A549 (cell line): ENCODE measurements around the gene ZHX3.

ENCODE experiments used
- CBX2 ChIP-seq: fragments of 200-600 bp; sonication (generic); IDR thresholded peaks from 2 replicates; pipeline ENCODE4 v1.6.1; 2016; ENCODE audit warnings: low read depth, mild to moderate bottlenecking, borderline replicate concordance
- CEBPB ChIP-seq, 2 experiments: fragments of >200 bp in 1 of 2; sonication (Bioruptor Twin) in 1 of 2; formaldehyde crosslinking in 1 of 2; IDR thresholded peaks; 2 replicates each; pipeline ENCODE4 v1.6.1; 2012 to 2016
- HOXA7 ChIP-seq: fragments of 250-450 bp; sonication (Bioruptor Pico); IDR thresholded peaks from 2 replicates; pipeline ENCODE4 v1.5.0; 2020; ENCODE audit warnings: mild to moderate bottlenecking, moderate library complexity
- JUN ChIP-seq, 2 experiments: fragments of >200 bp; sonication (Bioruptor Twin); formaldehyde crosslinking; IDR thresholded peaks; 2 replicates in 1 of 2; 3 replicates in 1 of 2; pipeline ENCODE4 v1.6.1; 2016 to 2017
- KDM5A ChIP-seq: fragments of 200-600 bp; sonication (generic); IDR thresholded peaks from 2 replicates; pipeline ENCODE4 v1.6.1; 2016; ENCODE audit warnings: antibody characterized with exemption, mild to moderate bottlenecking
- POLR2A ChIP-seq: IDR thresholded peaks from 2 replicates; pipeline ENCODE4 v1.6.1; 2012; ENCODE audit warnings: mild to moderate bottlenecking, low read length
- RAD21 ChIP-seq, 2 experiments: fragments of >200 bp in 1 of 2; sonication (Bioruptor Twin) in 1 of 2; formaldehyde crosslinking in 1 of 2; IDR thresholded peaks in 1 of 2; conservative IDR thresholded peaks in 1 of 2; 2 replicates in 1 of 2; 3 replicates in 1 of 2; pipeline ENCODE4 v1.6.1; 2012 to 2018; ENCODE audit warnings: inconsistent platforms in 1 of 2
- SMC3 ChIP-seq: fragments of >200 bp; sonication (Bioruptor Twin); formaldehyde crosslinking; IDR thresholded peaks from 3 replicates; pipeline ENCODE4 v1.6.1; 2018; ENCODE audit warnings: inconsistent platforms
- TF ChIP-seq, protein P1 (sequence below): fragments of 200-600 bp; sonication (generic); IDR thresholded peaks from 2 replicates; pipeline ENCODE4 v1.6.1; 2016; ENCODE audit warnings: antibody characterized with exemption, mild to moderate bottlenecking, moderate library complexity
- TF ChIP-seq, protein P2 (sequence below): fragments of >200 bp; sonication (Bioruptor Twin); formaldehyde crosslinking; IDR thresholded peaks from 3 replicates; pipeline ENCODE4 v1.5.1; 2016
- TF ChIP-seq, protein P3 (sequence below): fragments of 150-350 bp; IDR thresholded peaks from 2 replicates; pipeline ENCODE4 v1.6.1; 2014; ENCODE audit warnings: low read depth, mild to moderate bottlenecking, low read length

DNA sequence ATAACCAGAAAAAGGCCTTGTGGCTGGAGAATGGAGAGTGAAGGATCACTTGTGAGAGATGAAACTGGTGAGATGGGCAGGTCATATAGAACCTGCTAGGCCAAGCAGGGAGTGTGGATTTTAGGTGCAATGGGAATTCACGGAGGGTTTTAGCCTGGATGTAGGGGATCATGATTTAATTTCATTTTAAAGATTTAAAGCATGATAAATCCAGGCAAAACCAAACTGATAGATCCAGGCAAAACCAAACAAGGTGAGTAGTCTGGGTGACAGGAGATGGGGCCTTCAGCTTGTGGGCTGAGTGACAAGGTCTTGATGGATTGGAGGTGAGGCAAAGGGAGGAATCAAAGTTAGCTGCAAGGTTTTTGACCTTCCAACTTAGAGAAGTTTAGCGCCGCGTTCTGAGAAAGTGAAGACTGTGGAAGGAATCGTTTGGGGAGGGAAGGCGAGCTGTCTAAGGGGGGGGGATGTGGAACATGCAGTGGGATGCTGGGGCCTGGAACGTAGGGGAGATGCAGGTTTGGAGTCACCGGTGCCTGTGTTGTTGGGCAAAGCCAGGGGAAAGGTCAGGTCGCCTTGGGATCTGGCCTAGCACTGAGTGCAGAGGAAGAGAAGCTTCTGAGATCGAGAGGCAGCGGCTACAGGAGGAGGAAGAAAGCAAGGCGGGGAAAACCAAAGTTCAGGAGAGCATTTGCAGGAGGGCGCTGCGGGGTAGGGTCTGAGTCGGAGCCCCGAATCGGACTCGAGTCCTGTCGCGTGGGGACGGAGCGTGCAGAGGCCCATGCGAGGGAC lies 181.4 kb downstream of the ZHX3 start:
- no peak for TF ChIP-seq SMC3
- TF ChIP-seq JUN (IDR thresholded peaks at IDR 0.05) = no peak
- TF ChIP-seq, protein P1, sequence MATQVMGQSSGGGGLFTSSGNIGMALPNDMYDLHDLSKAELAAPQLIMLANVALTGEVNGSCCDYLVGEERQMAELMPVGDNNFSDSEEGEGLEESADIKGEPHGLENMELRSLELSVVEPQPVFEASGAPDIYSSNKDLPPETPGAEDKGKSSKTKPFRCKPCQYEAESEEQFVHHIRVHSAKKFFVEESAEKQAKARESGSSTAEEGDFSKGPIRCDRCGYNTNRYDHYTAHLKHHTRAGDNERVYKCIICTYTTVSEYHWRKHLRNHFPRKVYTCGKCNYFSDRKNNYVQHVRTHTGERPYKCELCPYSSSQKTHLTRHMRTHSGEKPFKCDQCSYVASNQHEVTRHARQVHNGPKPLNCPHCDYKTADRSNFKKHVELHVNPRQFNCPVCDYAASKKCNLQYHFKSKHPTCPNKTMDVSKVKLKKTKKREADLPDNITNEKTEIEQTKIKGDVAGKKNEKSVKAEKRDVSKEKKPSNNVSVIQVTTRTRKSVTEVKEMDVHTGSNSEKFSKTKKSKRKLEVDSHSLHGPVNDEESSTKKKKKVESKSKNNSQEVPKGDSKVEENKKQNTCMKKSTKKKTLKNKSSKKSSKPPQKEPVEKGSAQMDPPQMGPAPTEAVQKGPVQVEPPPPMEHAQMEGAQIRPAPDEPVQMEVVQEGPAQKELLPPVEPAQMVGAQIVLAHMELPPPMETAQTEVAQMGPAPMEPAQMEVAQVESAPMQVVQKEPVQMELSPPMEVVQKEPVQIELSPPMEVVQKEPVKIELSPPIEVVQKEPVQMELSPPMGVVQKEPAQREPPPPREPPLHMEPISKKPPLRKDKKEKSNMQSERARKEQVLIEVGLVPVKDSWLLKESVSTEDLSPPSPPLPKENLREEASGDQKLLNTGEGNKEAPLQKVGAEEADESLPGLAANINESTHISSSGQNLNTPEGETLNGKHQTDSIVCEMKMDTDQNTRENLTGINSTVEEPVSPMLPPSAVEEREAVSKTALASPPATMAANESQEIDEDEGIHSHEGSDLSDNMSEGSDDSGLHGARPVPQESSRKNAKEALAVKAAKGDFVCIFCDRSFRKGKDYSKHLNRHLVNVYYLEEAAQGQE = no peak
- no peak for TF ChIP-seq POLR2A
- TF ChIP-seq, protein P2, sequence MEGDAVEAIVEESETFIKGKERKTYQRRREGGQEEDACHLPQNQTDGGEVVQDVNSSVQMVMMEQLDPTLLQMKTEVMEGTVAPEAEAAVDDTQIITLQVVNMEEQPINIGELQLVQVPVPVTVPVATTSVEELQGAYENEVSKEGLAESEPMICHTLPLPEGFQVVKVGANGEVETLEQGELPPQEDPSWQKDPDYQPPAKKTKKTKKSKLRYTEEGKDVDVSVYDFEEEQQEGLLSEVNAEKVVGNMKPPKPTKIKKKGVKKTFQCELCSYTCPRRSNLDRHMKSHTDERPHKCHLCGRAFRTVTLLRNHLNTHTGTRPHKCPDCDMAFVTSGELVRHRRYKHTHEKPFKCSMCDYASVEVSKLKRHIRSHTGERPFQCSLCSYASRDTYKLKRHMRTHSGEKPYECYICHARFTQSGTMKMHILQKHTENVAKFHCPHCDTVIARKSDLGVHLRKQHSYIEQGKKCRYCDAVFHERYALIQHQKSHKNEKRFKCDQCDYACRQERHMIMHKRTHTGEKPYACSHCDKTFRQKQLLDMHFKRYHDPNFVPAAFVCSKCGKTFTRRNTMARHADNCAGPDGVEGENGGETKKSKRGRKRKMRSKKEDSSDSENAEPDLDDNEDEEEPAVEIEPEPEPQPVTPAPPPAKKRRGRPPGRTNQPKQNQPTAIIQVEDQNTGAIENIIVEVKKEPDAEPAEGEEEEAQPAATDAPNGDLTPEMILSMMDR = no peak
- TF ChIP-seq RAD21 (conservative IDR thresholded peaks at IDR 0.05 in 1 of 2, IDR thresholded peaks at IDR 0.05 in 1 of 2) = no peak
- no peak for TF ChIP-seq HOXA7 (CRISPR knock-in tag)
- TF ChIP-seq, protein P3, sequence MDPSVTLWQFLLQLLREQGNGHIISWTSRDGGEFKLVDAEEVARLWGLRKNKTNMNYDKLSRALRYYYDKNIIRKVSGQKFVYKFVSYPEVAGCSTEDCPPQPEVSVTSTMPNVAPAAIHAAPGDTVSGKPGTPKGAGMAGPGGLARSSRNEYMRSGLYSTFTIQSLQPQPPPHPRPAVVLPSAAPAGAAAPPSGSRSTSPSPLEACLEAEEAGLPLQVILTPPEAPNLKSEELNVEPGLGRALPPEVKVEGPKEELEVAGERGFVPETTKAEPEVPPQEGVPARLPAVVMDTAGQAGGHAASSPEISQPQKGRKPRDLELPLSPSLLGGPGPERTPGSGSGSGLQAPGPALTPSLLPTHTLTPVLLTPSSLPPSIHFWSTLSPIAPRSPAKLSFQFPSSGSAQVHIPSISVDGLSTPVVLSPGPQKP = no peak
- TF ChIP-seq KDM5A = no peak
- no peak for TF ChIP-seq CEBPB (IDR thresholded peaks at IDR 0.05)
- no peak for TF ChIP-seq CBX2
